ENCODE measurements around the gene SMIM8. TPM values are rescaled to one million over a fixed set of nuclear protein-coding genes. Genes with fewer than 3 reads are reported as not detected.

Gene SMIM8
- total RNA-seq, 2 donors from 2014 or later = 11.6 to 13.3 TPM

- no peaks in the 10 kb centered on the region for H3K27me3 Mint-ChIP-seq (ENCODE audit: insufficient read depth)
- H3K4me1 Mint-ChIP-seq = no peaks in the 10 kb centered on the region
- H3K27ac Mint-ChIP-seq = no peak overlapping the region
- WGBS, 2 experiments (ENCODE audit: insufficient coverage in 1 of 2, insufficient read length in 1 of 2) = 87 to 96% methylated on average over 2 of the region's 2 CpGs
- no peak overlapping the region for H3K4me3 ChIP-seq (ENCODE audit: low read length)
- peaks cover 24% of the 10 kb centered on the region for H3K9me3 Mint-ChIP-seq
- TF ChIP-seq, protein P1, sequence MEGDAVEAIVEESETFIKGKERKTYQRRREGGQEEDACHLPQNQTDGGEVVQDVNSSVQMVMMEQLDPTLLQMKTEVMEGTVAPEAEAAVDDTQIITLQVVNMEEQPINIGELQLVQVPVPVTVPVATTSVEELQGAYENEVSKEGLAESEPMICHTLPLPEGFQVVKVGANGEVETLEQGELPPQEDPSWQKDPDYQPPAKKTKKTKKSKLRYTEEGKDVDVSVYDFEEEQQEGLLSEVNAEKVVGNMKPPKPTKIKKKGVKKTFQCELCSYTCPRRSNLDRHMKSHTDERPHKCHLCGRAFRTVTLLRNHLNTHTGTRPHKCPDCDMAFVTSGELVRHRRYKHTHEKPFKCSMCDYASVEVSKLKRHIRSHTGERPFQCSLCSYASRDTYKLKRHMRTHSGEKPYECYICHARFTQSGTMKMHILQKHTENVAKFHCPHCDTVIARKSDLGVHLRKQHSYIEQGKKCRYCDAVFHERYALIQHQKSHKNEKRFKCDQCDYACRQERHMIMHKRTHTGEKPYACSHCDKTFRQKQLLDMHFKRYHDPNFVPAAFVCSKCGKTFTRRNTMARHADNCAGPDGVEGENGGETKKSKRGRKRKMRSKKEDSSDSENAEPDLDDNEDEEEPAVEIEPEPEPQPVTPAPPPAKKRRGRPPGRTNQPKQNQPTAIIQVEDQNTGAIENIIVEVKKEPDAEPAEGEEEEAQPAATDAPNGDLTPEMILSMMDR (conservative IDR thresholded peaks at IDR 0.05) = no peak
- no peak overlapping the region for H3K27ac ChIP-seq (ENCODE audit: low read depth, low read length)
- peaks cover 4% of the 10 kb centered on the region for H3K36me3 Mint-ChIP-seq (ENCODE audit: low read depth)
- H3K9ac ChIP-seq (ENCODE audit: extremely low read depth, low read length, poor library complexity, severe bottlenecking) = no peak overlapping the region
- H3K27me3 ChIP-seq (ENCODE audit: control insufficient read depth, insufficient read depth, low read length, poor library complexity, severe bottlenecking) = no peaks in the 10 kb centered on the region
- H3K9me3 ChIP-seq (ENCODE audit: control insufficient read depth, low read length) = peaks cover 22% of the 10 kb centered on the region
- H3K4me3 Mint-ChIP-seq = no peak overlapping the region
- DNase-seq = no peak
- H3K4me1 ChIP-seq (ENCODE audit: control insufficient read depth, insufficient read depth, low read length) = no peaks in the 10 kb centered on the region
- H3K36me3 ChIP-seq (ENCODE audit: control insufficient read depth, insufficient read depth, low read length) = no peaks in the 10 kb centered on the region
Measured at GRCh38 chr6:87373377-87373776, 51.0 kb downstream of the SMIM8 start.

- Mint-ChIP-seq H3K27ac (no peak overlapping the region), H3K4me1 (no peaks in the 10 kb centered on the region), H3K4me3 (no peak overlapping the region), H3K27me3 (ENCODE audit: insufficient read depth) (no peaks in the 10 kb centered on the region), H3K36me3 (ENCODE audit: low read depth) (no peaks in the 10 kb centered on the region), H3K9me3 (peaks cover 6% of the 10 kb centered on the region)
- Histone ChIP-seq H3K9me3 (ENCODE audit: control insufficient read depth, low read length) (peaks cover 5% of the 10 kb centered on the region), H3K27me3 (ENCODE audit: control insufficient read depth, insufficient read depth, low read length, poor library complexity, severe bottlenecking) (no peaks in the 10 kb centered on the region), H3K4me1 (ENCODE audit: control insufficient read depth, insufficient read depth, low read length) (no peaks in the 10 kb centered on the region), H3K27ac (ENCODE audit: low read depth, low read length) (no peak overlapping the region), H3K4me3 (ENCODE audit: low read length) (no peak overlapping the region), H3K9ac (ENCODE audit: extremely low read depth, low read length, poor library complexity, severe bottlenecking) (no peak overlapping the region), H3K36me3 (ENCODE audit: control insufficient read depth, insufficient read depth, low read length) (no peaks in the 10 kb centered on the region)
- DNase-seq = no peak
- WGBS, 2 experiments (ENCODE audit: insufficient coverage in 1 of 2, insufficient read length in 1 of 2) = 98 to 100% methylated on average over 2 of the region's 2 CpGs
- TF ChIP-seq, protein P1 (conservative IDR thresholded peaks at IDR 0.05) = no peak
Measured at GRCh38 chr6:87375315-87375714, 52.9 kb downstream of the SMIM8 start.

- H3K4me3 Mint-ChIP-seq = no peak overlapping the region
- no peaks in the 10 kb centered on the region for H3K27me3 ChIP-seq (ENCODE audit: control insufficient read depth, insufficient read depth, low read length, poor library complexity, severe bottlenecking)
- H3K4me1 Mint-ChIP-seq = no peaks in the 10 kb centered on the region
Measured at GRCh38 chr6:87376643-87377042, 54.3 kb downstream of the SMIM8 start.

More at GRCh38 chr6:87376643-87377042, 54.3 kb downstream of the SMIM8 start:
- H3K4me1 ChIP-seq (ENCODE audit: control insufficient read depth, insufficient read depth, low read length) = no peaks in the 10 kb centered on the region
- no peak overlapping the region for H3K27ac ChIP-seq (ENCODE audit: low read depth, low read length)
- H3K36me3 ChIP-seq (ENCODE audit: control insufficient read depth, insufficient read depth, low read length) = no peaks in the 10 kb centered on the region
- H3K27me3 Mint-ChIP-seq (ENCODE audit: insufficient read depth) = no peaks in the 10 kb centered on the region
- peaks cover 6% of the 10 kb centered on the region for H3K9me3 Mint-ChIP-seq
- no peak overlapping the region for H3K9ac ChIP-seq (ENCODE audit: extremely low read depth, low read length, poor library complexity, severe bottlenecking)
- no peaks in the 10 kb centered on the region for H3K36me3 Mint-ChIP-seq (ENCODE audit: low read depth)
- H3K9me3 ChIP-seq (ENCODE audit: control insufficient read depth, low read length) = peaks cover 5% of the 10 kb centered on the region
- WGBS, 2 experiments (ENCODE audit: insufficient coverage in 1 of 2, insufficient read length in 1 of 2) = 96 to 100% methylated on average over 1 to 2 of the region's 2 CpGs
- TF ChIP-seq, protein P1 (conservative IDR thresholded peaks at IDR 0.05) = no peak
- no peak overlapping the region for H3K4me3 ChIP-seq (ENCODE audit: low read length)
- no peak overlapping the region for H3K27ac Mint-ChIP-seq
- no peak for DNase-seq
